ENCODE data around the gene LPAR1.

GRCh38 chr9:110954822-110955291, 83.4 kb downstream of the LPAR1 start:
- TF ChIP-seq MAX (CRISPR knock-in tag; IDR thresholded peaks at IDR 0.05) (no peak), NR3C1 (CRISPR knock-in tag; conservative IDR thresholded peaks at IDR 0.05; ENCODE audit: low read depth) (no peak), E2F4 (CRISPR knock-in tag; IDR thresholded peaks at IDR 0.05; ENCODE audit: borderline replicate concordance, low read depth) (no peak), CTCF (IDR thresholded peaks at IDR 0.05) (no peak), ZNF219 (CRISPR knock-in tag; IDR thresholded peaks at IDR 0.05; ENCODE audit: borderline replicate concordance) (no peak), ZNF232 (CRISPR knock-in tag; IDR thresholded peaks at IDR 0.05) (no peak), ATF2 (CRISPR knock-in tag; IDR thresholded peaks at IDR 0.05; ENCODE audit: borderline replicate concordance, low read depth) (no peak), ERG (CRISPR knock-in tag; IDR thresholded peaks at IDR 0.05) (no peak), ATF1 (CRISPR knock-in tag; IDR thresholded peaks at IDR 0.05) (no peak), ELF4 (CRISPR knock-in tag; IDR thresholded peaks at IDR 0.05; ENCODE audit: low read depth) (no peak), IRF1 (CRISPR knock-in tag; IDR thresholded peaks at IDR 0.05) (no peak), TEAD4 (CRISPR knock-in tag; IDR thresholded peaks at IDR 0.05) (no peak)
